Spleen (tissue), 7 donors: ENCODE data around the gene TENM4.

Experiments used
- CTCF ChIP-seq, 11 experiments: fragments of 200-600 bp in 7 of 11; fragments of 450-650 bp in 4 of 11; sonication (generic) in 4 of 11; IDR thresholded peaks in 8 of 11; conservative IDR thresholded peaks in 3 of 11; 1 replicate in 7 of 11; 2 replicates in 4 of 11; pipeline versions ENCODE4 v1.4.0 to v1.8.0; 2016 to 2021; ENCODE audit warnings: antibody characterized with exemption in 11 of 11, inconsistent platforms in 4 of 11, mild to moderate bottlenecking in 1 of 11
- POLR2AphosphoS5 ChIP-seq, 3 donors: sonication (generic); formaldehyde crosslinking; IDR thresholded peaks; one replicate each; pipeline ENCODE4 v1.5.1; 2017; ENCODE audit warnings: antibody characterized with exemption in 3 of 3
- donor health status: DM: no; HTN: no; CAD: no; lungs with moderate emphysema.
- donor health status: DM: no; HTN: no; CAD: no.
- donor health status: DM: no; HTN: no; CAD: no.

DNA sequence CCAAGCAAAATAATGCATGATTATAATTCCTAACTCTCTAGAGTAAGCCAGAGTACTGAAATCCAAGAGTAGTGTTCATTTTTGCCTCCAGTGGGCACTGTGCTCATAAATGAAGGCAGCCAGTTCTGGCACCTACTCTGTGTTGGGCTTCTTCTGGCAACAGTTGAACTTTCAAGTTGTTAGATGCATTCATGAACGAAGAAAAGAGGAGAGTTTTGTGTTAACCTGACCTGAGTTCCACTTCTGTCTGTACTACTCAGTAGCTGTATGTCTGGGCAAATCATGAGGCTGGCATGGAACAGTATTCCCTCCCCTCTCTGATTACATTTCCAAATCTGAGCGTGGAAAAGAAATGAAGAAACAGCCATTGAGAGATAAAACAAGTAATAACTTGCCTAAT is 20.3 kb upstream of the TENM4 start:
- TF ChIP-seq CTCF (IDR thresholded peaks at IDR 0.05 in 8 of 11, conservative IDR thresholded peaks at IDR 0.05 in 3 of 11) = peak in 6 of 11 experiments; percentile 7 to 52 (median 32)
- no peak for TF ChIP-seq POLR2AphosphoS5 (IDR thresholded peaks at IDR 0.05)
